HCT116 (cell line): ENCODE measurements around the gene NDUFAF5. TPM values are rescaled to one million over a fixed set of nuclear protein-coding genes. Genes with fewer than 3 reads are reported as not detected.

Experiments used
- ATAC-seq: fragments of 200-7000 bp; cut with Tn5 transposase; 2 replicates; pipeline ENCODE4 v1.9.1; 2020; ENCODE audit warnings: mild to moderate bottlenecking, moderate library complexity
- BruUV-seq: library from RNA; stranded (reverse); fragments of 400-500 nt; replicated peaks from 2 replicates; lab custom pipeline; 2021; lab: Mats Ljungman, UMichigan
- CTCF ChIA-PET: fragments of 300-600 bp; sonication (Branson Sonifier 250); formaldehyde crosslinking; loops from one replicate; lab custom pipeline; 2021; ENCODE audit warnings: antibody characterized with exemption; lab: Charles Lee
- POLR2A ChIA-PET: fragments of 300-600, 350-600 bp; sonication (Branson Sonifier 250); formaldehyde crosslinking; loops from one replicate; lab custom pipeline; 2021; ENCODE audit warnings: antibody characterized with exemption; lab: Charles Lee
- RAD21 ChIA-PET, 2 experiments: fragments of 300-600 bp; sonication (Branson Sonifier 250); formaldehyde crosslinking; loops; one replicate each; lab custom pipeline; 2023; ENCODE audit warnings: low total read pairs in 2 of 2; ENCODE audit not compliant: uncharacterized antibody in 2 of 2, unreplicated experiment in 2 of 2, low non-redundant PET in 1 of 2; lab: Charles Lee
- DNase-seq: peaks from one replicate; pipeline ENCODE4 v3.0.0-alpha.2; 2010; ENCODE audit warnings: low read depth, low spot score
- H2AFZ ChIP-seq: fragments of 200-600 bp; shearing (Covaris generic), sonication (generic); 2 replicates; pipeline ENCODE4 v1.6.1; 2017; ENCODE audit warnings: low read depth, mixed run types, mixed read lengths, antibody characterized with exemption, low read length; ENCODE audit not compliant: poor library complexity, severe bottlenecking
- H3K27ac ChIP-seq: 2 replicates; pipeline ENCODE4 v1.5.1; 2012; ENCODE audit warnings: low read depth, low read length
- H3K27me3 ChIP-seq: fragments of 200-600 bp; sonication (generic); 2 replicates; pipeline ENCODE4 v1.6.1; 2016; ENCODE audit warnings: mixed run types, low read length, mixed read lengths; ENCODE audit not compliant: insufficient read depth
- H3K36me3 ChIP-seq, 2 experiments: fragments of 200-500 bp in 1 of 2; fragments of 200-600 bp in 1 of 2; sonication (Bioruptor generic) in 1 of 2; sonication (generic) in 1 of 2; 2 replicates each; pipeline versions ENCODE4 v1.5.1 to v1.6.1; 2014 to 2016; ENCODE audit warnings: low read length in 2 of 2, inconsistent platforms in 1 of 2, mixed read lengths in 1 of 2, mixed run types in 1 of 2; ENCODE audit not compliant: insufficient read depth in 2 of 2, control insufficient read depth in 1 of 2
- H3K4me1 ChIP-seq, 2 experiments: fragments of 200-600 bp in 1 of 2; sonication (generic) in 1 of 2; 2 replicates each; pipeline versions ENCODE4 v1.5.1 to v1.6.1; 2012 to 2017; ENCODE audit warnings: low read length in 2 of 2, inconsistent platforms in 1 of 2, mild to moderate bottlenecking in 1 of 2, mixed read lengths in 1 of 2, mixed run types in 1 of 2, moderate library complexity in 1 of 2; ENCODE audit not compliant: insufficient read depth in 2 of 2, control insufficient read depth in 1 of 2
- H3K4me2 ChIP-seq: fragments of 200-600 bp; sonication (generic); 2 replicates; pipeline ENCODE4 v1.6.1; 2017; ENCODE audit warnings: mixed run types, low read length, mixed read lengths
- H3K4me3 ChIP-seq, 2 experiments: fragments of 200-600 bp in 1 of 2; sonication (generic) in 1 of 2; replicated peaks in 1 of 2; 2 replicates each; pipeline ENCODE4 v1.5.1; 2011 to 2016; ENCODE audit warnings: low read length in 2 of 2, control low read depth in 1 of 2, low read depth in 1 of 2, mild to moderate bottlenecking in 1 of 2, mixed read lengths in 1 of 2, mixed run types in 1 of 2
- H3K79me2 ChIP-seq: fragments of 200-600 bp; sonication (generic); 2 replicates; pipeline ENCODE4 v1.6.1; 2017; ENCODE audit warnings: mild to moderate bottlenecking, mixed run types, low read length, moderate library complexity, mixed read lengths; ENCODE audit not compliant: insufficient read depth
- H3K9ac ChIP-seq: fragments of 200-600 bp; sonication (generic); 2 replicates; pipeline ENCODE4 v1.6.1; 2016; ENCODE audit warnings: low read length, mixed read lengths
- H3K9me2 ChIP-seq: fragments of 200-600 bp; sonication (generic), shearing (Covaris generic); 2 replicates; pipeline ENCODE4 v1.6.1; 2017; ENCODE audit warnings: mixed run types, mild to moderate bottlenecking, moderate library complexity; ENCODE audit not compliant: insufficient read depth
- H3K9me3 ChIP-seq, 2 experiments: fragments of 200-500 bp in 1 of 2; fragments of 200-600 bp in 1 of 2; sonication (Bioruptor generic) in 1 of 2; sonication (generic) in 1 of 2; 2 replicates each; pipeline ENCODE4 v1.6.1; 2014 to 2017; ENCODE audit warnings: low read length in 2 of 2, mixed read lengths in 2 of 2, inconsistent platforms in 1 of 2, low read depth in 1 of 2, mild to moderate bottlenecking in 1 of 2, mixed run types in 1 of 2, moderate library complexity in 1 of 2; ENCODE audit not compliant: control insufficient read depth in 1 of 2, insufficient read depth in 1 of 2
- H4K20me1 ChIP-seq: fragments of 200-600 bp; sonication (generic), shearing (Covaris generic); 2 replicates; pipeline ENCODE4 v1.6.1; 2017; ENCODE audit warnings: mixed run types, mild to moderate bottlenecking, moderate library complexity; ENCODE audit not compliant: insufficient read depth
- ATF3 ChIP-seq: IDR thresholded peaks from 2 replicates; pipeline ENCODE4 v1.6.1; 2012
- CTCF ChIP-seq, 3 experiments: fragments of 200-600 bp in 1 of 3; sonication (generic) in 1 of 3; IDR thresholded peaks in 2 of 3; conservative IDR thresholded peaks in 1 of 3; 2 replicates each; pipeline ENCODE4 v1.5.1; 2012 to 2017; ENCODE audit warnings: low read depth in 2 of 3, low read length in 2 of 3, antibody characterized with exemption in 1 of 3, borderline replicate concordance in 1 of 3, control low read depth in 1 of 3, mild to moderate bottlenecking in 1 of 3, mixed read lengths in 1 of 3, mixed run types in 1 of 3, moderate library complexity in 1 of 3; ENCODE audit not compliant: insufficient read depth in 1 of 3
- SIN3A ChIP-seq: IDR thresholded peaks from 2 replicates; pipeline ENCODE4 v1.6.1; 2012; ENCODE audit warnings: low read depth
- SP1 ChIP-seq: IDR thresholded peaks from 2 replicates; pipeline ENCODE4 v1.6.1; 2012; ENCODE audit warnings: low read depth
- ZBTB33 ChIP-seq: IDR thresholded peaks from 2 replicates; pipeline ENCODE4 v1.6.1; 2011; ENCODE audit warnings: mild to moderate bottlenecking, low read length, moderate library complexity; ENCODE audit not compliant: insufficient replicate concordance; ENCODE audit errors: extremely low read depth
- intact Hi-C: fragments of 100-400 bp; cut with micrococcal nuclease; formaldehyde crosslinking; loops from 2 replicates; pipeline ENCODE4 v1.10.0; 2022
- total RNA-seq: library from RNA; stranded (reverse); gene quantifications from one replicate; pipeline ENCODE4 v1.2.1, GENCODE V29; 2021; ENCODE audit not compliant: unreplicated experiment

NDUFAF5 gene
- total RNA-seq, 1 experiment from 2014 or later, result 30.8 TPM

GRCh38 chr20:13799040-13799439, 14.2 kb downstream of the NDUFAF5 start:
- Histone ChIP-seq H3K9me2 (no peaks in the 10 kb centered on the region), H2AFZ (no peak overlapping the region), H4K20me1 (peaks cover 6% of the 10 kb centered on the region; the same call in 1 of the 2 replicates), H3K9me3 (no peaks in the 10 kb centered on the region), H3K9ac (no peak overlapping the region), H3K4me3 (no peak overlapping the region), H3K27me3 (no peaks in the 10 kb centered on the region), H3K36me3 (peaks cover 47 to 64% of the 10 kb centered on the region in 2 experiments), H3K4me2 (no peak overlapping the region), H3K79me2 (peaks cover 5% of the 10 kb centered on the region; the same call in 1 of the 2 replicates), H3K4me1 (0 out of 4 replicates have a peak, but pooled peaks cover 0 to 4% of the 10 kb centered on the region in 2 experiments), H3K27ac (no peak overlapping the region)
- RAD21 ChIA-PET, result no interaction called here
- intact Hi-C loops, result no loop called here
- POLR2A ChIA-PET, result no interaction called here
- ATAC-seq (no peak), DNase-seq (no peak)
- CTCF ChIA-PET, result no interaction called here
- TF ChIP-seq SIN3A, result no peak
- TF ChIP-seq ZBTB33, result no peak
- TF ChIP-seq CTCF (IDR thresholded peaks at IDR 0.05 in 2 of 3, conservative IDR thresholded peaks at IDR 0.05 in 1 of 3; ENCODE audit: borderline replicate concordance in 1 of 3, insufficient read depth in 1 of 3, low read depth in 2 of 3, low read length in 2 of 3), result no peak
- TF ChIP-seq ATF3, result no peak
- TF ChIP-seq SP1, result no peak
- no TSS peak for BruUV-seq
